Ramos (cell line): Measurements from ENCODE around the gene PIERCE2.
"Not testable (repeated sequence)": the region's sequence is repeated elsewhere in the genome, so short reads cannot be mapped to it uniquely, and the experiment has no call there.

Experiments used
- in situ Hi-C: fragments of 300-500 bp; cut with MboI; formaldehyde crosslinking; loops from one replicate; pipeline ENCODE4 v1.14.3; 2022; ENCODE audit warnings: low sequenced_read_pairs; ENCODE audit not compliant: unreplicated experiment

Gene PIERCE2

GRCh38 chr15:55408012-55408928 lies at the start of gene PIERCE2, which contains the start of gene CCPG1:
TSS of gene PIERCE2 (plus strand) at chr15:55408495. CDS start at chr15:55408769, 274 bp downstream.
TSS of gene CCPG1 (minus strand) at chr15:55408359. CDS start at chr15:55389424, 18,935 bp downstream.
- in situ Hi-C loops: no loop called here

GRCh38 chr15:55360256-55360655 lies 48.0 kb upstream of the PIERCE2 start:
- in situ Hi-C loops: no loop called here

- in situ Hi-C loops: no loop called here
Measured at GRCh38 chr15:55361048-55361447, 47.2 kb upstream of the PIERCE2 start.

DNA sequence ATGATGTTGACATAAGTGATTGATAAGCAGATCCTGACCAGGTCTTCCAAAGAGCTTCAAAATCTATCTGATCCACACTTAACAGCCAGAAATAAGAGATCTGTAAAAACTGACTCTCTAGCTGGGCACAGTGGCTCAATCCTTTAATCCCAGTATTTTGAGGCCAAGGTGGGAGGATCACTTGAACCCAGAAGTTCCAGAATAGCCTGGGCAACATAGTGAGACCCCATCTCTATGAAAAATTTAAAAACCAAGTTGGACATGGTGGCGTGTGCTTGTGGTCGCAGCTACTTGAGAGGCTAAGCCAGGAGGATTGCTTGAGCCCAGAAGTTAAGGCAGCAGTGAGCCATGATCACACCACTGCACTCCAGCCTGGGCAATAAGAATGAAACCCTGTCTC lies 45.7 kb upstream of the PIERCE2 start:
- in situ Hi-C loops: no loop called here

DNA sequence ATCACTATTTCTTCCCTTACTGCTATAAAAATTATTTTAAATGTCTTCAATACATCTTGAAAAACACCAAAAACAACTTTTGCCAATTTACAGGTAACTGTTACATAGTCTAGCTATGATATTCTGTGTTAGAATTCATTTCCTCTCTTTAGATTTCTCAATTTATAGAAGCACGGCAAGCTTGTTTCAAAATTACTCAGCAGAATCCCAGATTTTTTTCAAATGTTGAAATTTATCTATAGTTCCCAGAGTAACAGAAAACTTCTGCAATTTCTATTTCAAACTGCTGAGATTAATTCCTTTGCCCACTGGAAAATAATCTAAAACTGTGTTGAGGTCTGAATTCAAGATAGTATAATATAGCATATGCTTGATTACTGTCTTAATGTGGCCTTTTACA lies 41.3 kb upstream of the PIERCE2 start:
- in situ Hi-C loops: no loop called here

DNA sequence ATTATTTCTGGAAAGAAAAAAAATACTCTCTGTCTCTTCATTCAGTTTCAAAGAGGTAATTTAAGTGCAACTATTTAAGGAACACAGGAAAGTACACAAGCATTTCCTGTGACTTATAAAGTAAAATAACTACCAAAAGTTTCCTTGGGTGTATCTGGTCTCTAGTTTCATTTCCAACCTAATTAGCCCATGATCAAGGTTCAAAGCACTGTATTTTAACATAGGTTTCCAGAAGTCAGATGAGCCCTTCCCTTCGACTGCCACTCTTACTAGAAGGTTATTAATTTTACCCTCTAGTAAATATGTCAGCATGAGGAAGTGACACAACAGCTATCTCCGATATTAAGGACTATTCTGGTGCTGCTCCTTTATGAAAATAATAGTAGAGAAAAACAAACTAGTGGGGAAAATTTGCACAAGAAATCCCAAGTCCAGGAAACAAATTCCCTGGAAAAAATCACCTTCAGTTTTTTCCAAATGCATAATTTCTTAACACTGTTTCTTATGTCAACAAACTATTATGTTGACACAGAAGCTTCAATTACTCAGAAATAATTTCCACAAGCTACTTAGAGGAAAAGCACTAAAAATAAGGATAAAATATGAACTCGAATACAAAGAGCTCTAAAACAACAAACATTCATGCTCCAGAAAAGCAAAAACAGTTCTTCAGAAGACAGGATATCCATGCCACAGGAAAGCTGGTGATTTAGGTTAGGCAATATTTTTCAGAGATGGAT lies 35.4 kb upstream of the PIERCE2 start:
- in situ Hi-C loops: no loop called here

DNA sequence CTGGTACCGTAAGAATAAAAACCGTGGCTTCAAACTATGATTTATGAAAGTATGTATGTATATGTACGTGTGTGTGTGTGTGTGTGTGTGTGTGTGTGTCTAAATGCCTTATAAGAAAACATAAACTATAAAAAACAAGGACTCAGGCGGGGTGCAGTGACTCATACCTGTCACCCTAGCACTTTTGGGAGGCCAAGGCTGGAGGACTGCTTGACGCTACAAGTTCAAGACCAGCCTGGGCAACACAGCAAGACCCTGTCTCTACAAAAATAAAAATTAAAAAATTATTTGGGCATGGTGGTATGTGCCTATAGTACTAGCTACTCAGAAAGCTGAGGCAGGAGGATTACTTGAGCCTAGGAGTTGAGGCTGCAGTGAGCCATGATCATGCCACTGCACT lies 29.2 kb upstream of the PIERCE2 start:
- in situ Hi-C loops: no loop called here

GRCh38 chr15:55381595-55381994 lies 26.7 kb upstream of the PIERCE2 start:
- in situ Hi-C loops: no loop called here

- in situ Hi-C loops: no loop called here
Measured at GRCh38 chr15:55383687-55384086, 24.6 kb upstream of the PIERCE2 start.

DNA sequence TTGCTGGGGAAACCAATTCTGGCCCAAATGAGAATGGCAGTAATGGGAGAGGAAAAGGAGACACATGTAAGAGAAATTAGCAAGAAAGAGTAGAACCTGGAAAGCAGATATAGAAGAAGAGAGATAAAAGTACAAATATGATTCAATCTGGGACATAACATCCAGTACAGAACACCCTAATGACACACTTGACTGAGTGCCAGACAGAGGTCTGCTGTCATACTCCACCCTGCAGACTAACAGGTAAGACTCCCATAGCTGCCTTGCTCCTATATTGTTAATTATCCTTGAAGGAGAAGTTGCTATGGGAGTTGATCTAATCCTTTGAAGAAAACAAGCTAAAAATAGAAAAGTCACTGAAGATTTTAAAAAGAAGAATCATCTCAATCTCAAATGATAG lies 21.3 kb upstream of the PIERCE2 start:
- in situ Hi-C loops: no loop called here

GRCh38 chr15:55389264-55389607 lies 19.1 kb upstream of the PIERCE2 start:
- in situ Hi-C loops: no loop called here

GRCh38 chr15:55394694-55395093 lies 13.6 kb upstream of the PIERCE2 start:
- in situ Hi-C loops: no loop called here

- in situ Hi-C loops: no loop called here
Measured at GRCh38 chr15:55398243-55398642, 10.1 kb upstream of the PIERCE2 start.

- in situ Hi-C loops: not testable (repeated sequence)
Measured at GRCh38 chr15:55400050-55400449, 8.2 kb upstream of the PIERCE2 start.

GRCh38 chr15:55401786-55402246 lies 6.5 kb upstream of the PIERCE2 start:
- in situ Hi-C loops: no loop called here

- in situ Hi-C loops: no loop called here
Measured at GRCh38 chr15:55402707-55403106, 5.6 kb upstream of the PIERCE2 start.

DNA sequence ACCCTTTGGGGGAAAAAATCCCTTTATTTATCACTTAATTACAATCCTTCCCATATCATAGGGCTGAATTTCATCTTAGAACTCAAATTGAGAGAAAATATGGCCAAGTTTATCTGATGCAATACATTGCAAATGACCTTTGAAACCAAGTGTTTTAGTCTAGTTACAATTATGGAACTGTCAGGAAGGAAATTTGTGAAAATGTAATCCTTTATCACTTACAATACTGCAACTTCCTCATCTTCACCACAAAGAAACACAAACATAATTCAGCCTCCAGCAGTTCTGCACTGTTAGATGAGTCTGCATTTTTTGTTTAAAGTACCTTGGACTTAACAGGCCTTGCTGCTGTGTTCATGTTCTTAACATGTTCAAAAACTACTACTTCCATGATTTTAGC lies 4.8 kb upstream of the PIERCE2 start:
- in situ Hi-C loops: no loop called here

DNA sequence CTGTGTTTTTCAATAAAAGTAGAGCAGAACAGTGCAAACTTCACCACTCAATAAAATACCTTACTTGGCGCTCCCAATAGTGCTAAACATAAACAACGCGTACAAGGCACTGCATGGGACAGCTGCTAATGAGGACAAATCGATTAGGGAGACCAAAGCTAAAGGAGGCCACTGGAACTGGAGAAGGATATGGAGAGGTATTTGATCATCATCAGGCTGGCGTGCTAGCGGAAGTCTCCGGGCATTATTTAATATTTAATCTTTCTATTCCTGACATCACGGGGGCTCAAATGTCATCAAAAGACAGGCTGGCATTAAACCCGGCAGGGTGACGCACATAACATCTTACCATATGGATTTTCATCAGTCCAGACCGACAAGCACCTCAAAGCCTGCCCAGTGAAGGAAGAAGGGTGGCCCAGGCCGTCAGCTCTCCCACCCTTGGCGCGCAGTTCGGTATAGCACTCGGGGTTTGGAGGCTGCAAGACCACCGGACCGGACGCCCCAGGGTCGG lies 740 bp upstream of the PIERCE2 start:
- in situ Hi-C loops: no loop called here

DNA sequence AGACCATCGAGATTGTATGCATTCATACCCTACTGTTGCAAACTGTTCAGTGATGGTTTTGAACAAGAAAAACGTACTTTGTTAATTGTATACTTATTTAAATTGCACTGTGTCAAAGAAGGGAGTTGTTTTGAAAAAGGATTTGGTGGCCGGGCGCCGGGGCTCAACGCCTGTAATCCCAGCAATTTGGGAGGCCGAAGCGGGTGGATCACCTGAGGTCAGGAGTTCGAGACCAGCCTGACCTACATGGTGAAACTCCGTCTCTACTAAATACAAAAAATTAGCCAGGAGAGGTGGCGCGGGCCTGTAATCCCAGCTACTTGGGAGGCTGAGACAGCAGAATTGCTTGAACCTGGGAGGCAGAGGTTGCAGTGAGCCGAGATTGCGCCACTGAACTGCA lies 681 bp downstream of the PIERCE2 start:
- in situ Hi-C loops: not testable (repeated sequence)

- in situ Hi-C loops: not testable (repeated sequence)
Measured at GRCh38 chr15:55417678-55418077, 9.4 kb downstream of the PIERCE2 start.
